AG04450 (cell line): Measurements from ENCODE around the gene COLEC12. TPM values are rescaled to one million over a fixed set of nuclear protein-coding genes. Genes with fewer than 3 reads are reported as not detected.

Source experiments
- CTCF ChIA-PET: fragments of 300-600, 350-600 bp; formaldehyde crosslinking; extraction: SDS; loops from one replicate; lab custom pipeline; 2022; ENCODE audit warnings: antibody characterized with exemption, inconsistent platforms; lab: Charles Lee
- POLR2A ChIA-PET: fragments of 350-600 bp; formaldehyde crosslinking; extraction: SDS; loops from one replicate; lab custom pipeline; 2021; ENCODE audit warnings: antibody characterized with exemption, inconsistent platforms; lab: Yijun Ruan, JAX
- DNase-seq: peaks from one replicate; pipeline ENCODE4 v3.0.0-alpha.2; 2011; ENCODE audit warnings: low read depth, low spot score
- H3K27ac ChIP-seq: one replicate; pipeline ENCODE4 v1.5.1; 2012; ENCODE audit warnings: low read depth, low read length, control low read depth
- H3K27me3 ChIP-seq: one replicate; pipeline ENCODE4 v1.6.0; 2012; ENCODE audit warnings: low read length; ENCODE audit not compliant: control insufficient read depth, insufficient read depth
- H3K4me3 ChIP-seq: 2 replicates; pipeline ENCODE4 v1.5.1; 2011; ENCODE audit warnings: mild to moderate bottlenecking, low read depth, low read length, control low read depth
- H3K9me3 ChIP-seq: 2 replicates; pipeline ENCODE4 v1.5.1; 2012; ENCODE audit warnings: low read length; ENCODE audit not compliant: control insufficient read depth, insufficient read depth
- CTCF ChIP-seq: IDR thresholded peaks from 2 replicates; pipeline ENCODE4 v1.5.1; 2011; ENCODE audit warnings: low read depth, low read length, control low read depth, inconsistent platforms
- polyA plus RNA-seq: library from polyadenylated mRNA; depleted of rRNA; stranded (reverse); fragments of >200 nt; gene quantifications from 2 replicates; pipeline ENCODE4 v1.2.3, GENCODE V29; 2011

Gene COLEC12
- polyA plus RNA-seq, 1 experiment = 10.9 TPM

GRCh38 chr18:361100-361732 is 139.3 kb downstream of the COLEC12 start:
- Histone ChIP-seq H3K27ac (no peak overlapping the region), H3K9me3 (no peaks in the 10 kb centered on the region), H3K4me3 (no peak overlapping the region), H3K27me3 (no peaks in the 10 kb centered on the region)
- DNase-seq = no peak
- POLR2A ChIA-PET = no interaction called here
- TF ChIP-seq CTCF = no peak
- CTCF ChIA-PET = interaction anchor here (0.9 kb wide), 1 partner anchor 10 kb away, joined by 5 read pairs; no protein-coding TSS in a partner anchor

- ChIA-PET POLR2A (no interaction called here), CTCF (no interaction called here)
- no peak for TF ChIP-seq CTCF
- no peak for DNase-seq
- Histone ChIP-seq H3K4me3 (no peak overlapping the region), H3K27me3 (no peaks in the 10 kb centered on the region), H3K9me3 (no peaks in the 10 kb centered on the region), H3K27ac (no peak overlapping the region)
Observed at GRCh38 chr18:360676-361075, 139.8 kb downstream of the COLEC12 start.

GRCh38 chr18:356778-357177 is 143.7 kb downstream of the COLEC12 start:
- ChIA-PET CTCF (no interaction called here), POLR2A (no interaction called here)
- no peaks in the 10 kb centered on the region for H3K27me3 ChIP-seq
- no peak overlapping the region for H3K27ac ChIP-seq
- no peak for DNase-seq
- no peak for TF ChIP-seq CTCF
- no peak overlapping the region for H3K4me3 ChIP-seq
- no peaks in the 10 kb centered on the region for H3K9me3 ChIP-seq

- POLR2A ChIA-PET = no interaction called here
- H3K27ac ChIP-seq = no peak overlapping the region
- no peaks in the 10 kb centered on the region for H3K9me3 ChIP-seq
- H3K4me3 ChIP-seq = no peak overlapping the region
- no peak for TF ChIP-seq CTCF
- no peak for DNase-seq
- CTCF ChIA-PET = no interaction called here
- H3K27me3 ChIP-seq = no peaks in the 10 kb centered on the region
Observed at GRCh38 chr18:355678-356077, 144.8 kb downstream of the COLEC12 start.

GRCh38 chr18:354471-354870 is 146.0 kb downstream of the COLEC12 start:
- CTCF ChIA-PET = no interaction called here
- POLR2A ChIA-PET = no interaction called here
- no peak for TF ChIP-seq CTCF
- H3K27me3 ChIP-seq = no peaks in the 10 kb centered on the region
- no peak overlapping the region for H3K4me3 ChIP-seq
- DNase-seq = no peak
- no peak overlapping the region for H3K27ac ChIP-seq
- no peaks in the 10 kb centered on the region for H3K9me3 ChIP-seq
